GM10248 (cell line): ENCODE results near the gene PRDM12.
"Not testable (repeated sequence)": the region's sequence is repeated elsewhere in the genome, so short reads cannot be mapped to it uniquely, and the experiment has no call there.

ENCODE experiments used
- CTCF ChIA-PET: fragments of 300-600 bp; sonication (Branson Sonifier 250); formaldehyde crosslinking; extraction: SDS; loops from one replicate; lab custom pipeline; 2021; ENCODE audit warnings: antibody characterized with exemption; lab: Yijun Ruan, JAX
- POLR2A ChIA-PET: fragments of 350-650 bp; sonication (Branson Sonifier 250); formaldehyde crosslinking; extraction: SDS; loops from one replicate; lab custom pipeline; 2020; ENCODE audit warnings: antibody characterized with exemption; lab: Yijun Ruan, JAX
- DNase-seq: peaks from one replicate; pipeline ENCODE4 v3.0.0; 2012; ENCODE audit errors: extremely low spot score
- TF ChIP-seq, protein P1 (sequence below): IDR thresholded peaks from 2 replicates; pipeline ENCODE4 v1.5.1; 2012; ENCODE audit warnings: mild to moderate bottlenecking, low read depth; ENCODE audit errors: extremely low read depth, missing control alignments, control extremely low read depth

The PRDM12 gene

DNA sequence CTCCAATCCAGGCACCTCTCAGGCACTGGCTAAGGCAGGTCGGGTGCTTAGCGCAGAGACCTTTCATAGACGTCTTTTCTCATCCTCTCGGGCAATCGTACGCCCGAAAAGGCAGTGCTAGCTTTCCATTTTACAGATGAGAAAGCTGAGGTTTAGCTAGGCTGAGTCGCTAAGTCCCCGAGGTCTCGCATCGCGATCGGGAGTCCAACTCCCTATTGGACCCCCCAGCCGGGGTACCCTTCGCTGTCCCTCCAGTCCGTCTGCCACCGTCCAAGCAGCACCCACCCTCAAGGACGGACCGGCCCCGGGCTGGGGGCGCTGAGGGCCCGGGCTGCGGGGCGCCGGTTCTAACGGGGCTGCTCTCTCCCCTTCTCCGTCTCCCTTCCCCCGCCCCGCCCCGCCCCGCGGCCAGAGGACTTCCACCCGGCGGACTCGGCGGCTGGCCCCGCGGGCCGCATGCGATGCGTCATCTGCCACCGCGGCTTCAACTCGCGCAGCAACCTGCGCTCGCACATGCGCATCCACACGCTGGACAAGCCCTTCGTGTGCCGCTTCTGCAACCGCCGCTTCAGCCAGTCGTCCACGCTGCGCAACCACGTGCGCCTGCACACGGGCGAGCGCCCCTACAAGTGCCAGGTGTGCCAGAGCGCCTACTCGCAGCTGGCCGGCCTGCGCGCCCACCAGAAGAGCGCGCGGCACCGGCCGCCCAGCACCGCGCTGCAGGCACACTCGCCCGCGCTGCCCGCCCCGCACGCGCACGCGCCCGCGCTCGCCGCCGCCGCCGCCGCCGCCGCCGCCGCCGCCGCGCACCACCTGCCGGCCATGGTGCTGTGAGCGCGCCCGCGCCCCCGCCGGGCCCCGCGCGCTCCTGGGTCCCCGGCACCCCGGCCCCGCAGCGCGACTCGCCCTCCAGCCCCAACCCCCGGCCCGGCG lies 16.7 kb downstream of the PRDM12 start:
- POLR2A ChIA-PET, result no interaction called here
- peak; percentile 75 for DNase-seq
- TF ChIP-seq, protein P1, sequence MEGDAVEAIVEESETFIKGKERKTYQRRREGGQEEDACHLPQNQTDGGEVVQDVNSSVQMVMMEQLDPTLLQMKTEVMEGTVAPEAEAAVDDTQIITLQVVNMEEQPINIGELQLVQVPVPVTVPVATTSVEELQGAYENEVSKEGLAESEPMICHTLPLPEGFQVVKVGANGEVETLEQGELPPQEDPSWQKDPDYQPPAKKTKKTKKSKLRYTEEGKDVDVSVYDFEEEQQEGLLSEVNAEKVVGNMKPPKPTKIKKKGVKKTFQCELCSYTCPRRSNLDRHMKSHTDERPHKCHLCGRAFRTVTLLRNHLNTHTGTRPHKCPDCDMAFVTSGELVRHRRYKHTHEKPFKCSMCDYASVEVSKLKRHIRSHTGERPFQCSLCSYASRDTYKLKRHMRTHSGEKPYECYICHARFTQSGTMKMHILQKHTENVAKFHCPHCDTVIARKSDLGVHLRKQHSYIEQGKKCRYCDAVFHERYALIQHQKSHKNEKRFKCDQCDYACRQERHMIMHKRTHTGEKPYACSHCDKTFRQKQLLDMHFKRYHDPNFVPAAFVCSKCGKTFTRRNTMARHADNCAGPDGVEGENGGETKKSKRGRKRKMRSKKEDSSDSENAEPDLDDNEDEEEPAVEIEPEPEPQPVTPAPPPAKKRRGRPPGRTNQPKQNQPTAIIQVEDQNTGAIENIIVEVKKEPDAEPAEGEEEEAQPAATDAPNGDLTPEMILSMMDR, result no peak
- CTCF ChIA-PET, result interaction anchor here (1.3 to 10.4 kb wide), 6 partner anchors 9 to 218 kb away, joined by 3 to 262 read pairs (median 6); partner anchors contain the start of gene EXOSC2

DNA sequence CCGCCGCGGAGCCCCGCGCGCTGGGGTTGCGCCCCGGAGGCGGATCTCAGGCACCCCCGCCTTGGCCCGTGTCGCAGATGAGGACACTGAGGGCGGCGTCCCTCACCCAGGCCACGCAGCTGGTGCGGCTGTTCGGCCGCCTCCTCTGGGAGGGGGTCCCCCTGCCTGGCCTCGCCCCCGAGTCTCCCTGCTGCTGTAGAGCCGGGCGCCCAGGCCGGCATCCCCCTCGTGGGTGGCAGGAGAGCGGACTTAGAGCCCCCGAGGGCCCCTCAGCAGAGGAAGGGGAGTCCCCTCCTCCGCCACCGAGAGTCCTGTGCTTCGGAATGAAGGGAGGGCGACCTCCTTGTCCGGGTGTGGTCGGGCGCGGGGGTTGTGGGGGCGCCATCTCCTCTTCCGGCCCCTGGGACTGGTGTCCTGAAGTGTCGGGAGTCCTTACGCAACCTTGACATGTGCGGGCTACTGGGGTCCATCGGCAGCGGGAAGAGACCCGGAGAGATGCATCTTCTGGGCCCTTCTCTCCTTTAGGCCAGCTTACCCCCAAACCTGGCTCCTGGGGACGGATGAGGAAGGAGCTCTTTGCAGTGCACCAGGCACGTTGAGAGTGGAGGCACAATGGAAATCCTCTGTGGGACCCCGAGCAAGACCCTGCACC lies 17.5 kb downstream of the PRDM12 start:
- peak; percentile 61 for DNase-seq
- POLR2A ChIA-PET, result interaction anchor here (0.8 kb wide), 1 partner anchor 11 kb away, joined by 3 read pairs; the partner anchor contains the start of gene EXOSC2
- CTCF ChIA-PET, result interaction anchor here (0.7 to 10.4 kb wide), 23 partner anchors 8 to 1337 kb away, joined by 3 to 262 read pairs (median 4); partner anchors contain the start of gene EXOSC2
- TF ChIP-seq, protein P1, result no peak

DNA sequence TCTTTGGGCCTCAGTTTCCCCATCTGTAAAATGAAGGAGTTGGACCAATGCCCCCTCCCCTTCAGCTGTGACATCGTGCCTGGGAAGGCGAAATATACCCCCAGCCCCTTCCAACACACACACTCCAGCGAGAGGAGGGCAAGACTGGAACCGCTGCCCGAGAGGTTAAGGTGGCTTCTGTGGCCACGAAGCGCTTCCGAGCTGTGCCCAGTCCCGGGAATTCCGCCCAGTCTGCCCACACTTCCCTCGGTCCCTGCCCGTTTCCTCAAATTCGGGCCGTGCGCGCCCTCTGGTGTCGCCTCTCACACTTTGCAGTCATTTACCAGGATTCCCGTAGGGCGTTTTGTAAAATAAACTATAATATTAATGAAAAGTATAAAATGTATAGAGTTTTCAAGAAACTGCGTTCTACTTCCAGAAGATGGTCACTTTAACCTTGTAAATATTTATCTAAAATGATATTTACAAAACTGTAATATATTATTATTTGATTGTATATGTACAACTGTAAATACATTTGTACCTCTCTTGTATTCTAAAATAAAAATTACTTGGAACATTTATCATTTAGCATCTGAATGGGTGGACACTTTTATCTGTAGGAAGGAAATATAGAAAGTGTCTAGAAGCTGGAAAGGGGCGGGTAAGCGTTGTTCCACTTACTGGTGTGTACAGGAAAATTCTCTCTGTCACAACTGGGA lies 18.2 kb downstream of the PRDM12 start:
- ChIA-PET POLR2A (interaction anchor here (0.8 kb wide), 1 partner anchor 11 kb away, joined by 3 read pairs; the partner anchor contains the start of gene EXOSC2), CTCF (interaction anchor here (0.7 to 10.4 kb wide), 28 partner anchors 8 to 1337 kb away, joined by 3 to 262 read pairs (median 4); partner anchors contain the start of gene EXOSC2)
- TF ChIP-seq, protein P1, result peak; percentile 85
- DNase-seq, result peak; percentile 71

DNA sequence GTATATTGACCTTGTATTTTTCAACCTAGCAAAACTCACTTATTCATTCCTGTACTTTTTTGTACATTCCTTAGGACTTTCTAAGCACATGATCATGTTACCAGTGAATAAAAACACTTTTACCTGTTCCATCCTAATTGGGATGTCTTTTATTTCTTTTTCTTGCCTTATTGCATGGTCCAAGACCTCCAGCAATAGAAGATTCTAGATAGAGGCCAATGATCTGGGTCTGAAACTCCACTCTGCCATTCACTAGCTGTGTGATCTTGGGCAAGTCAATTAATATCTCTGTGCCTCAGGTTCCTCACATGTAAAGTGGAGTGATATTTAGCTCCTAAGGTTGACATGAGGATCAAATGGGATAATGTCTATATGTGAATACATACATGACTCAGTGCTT lies 20.7 kb downstream of the PRDM12 start:
- no peak for DNase-seq
- ChIA-PET CTCF (interaction anchor here (1.3 to 10.4 kb wide), 8 partner anchors 8 to 231 kb away, joined by 3 to 262 read pairs (median 5); partner anchors contain the start of gene EXOSC2), POLR2A (no interaction called here)
- TF ChIP-seq, protein P1, result no peak

DNA sequence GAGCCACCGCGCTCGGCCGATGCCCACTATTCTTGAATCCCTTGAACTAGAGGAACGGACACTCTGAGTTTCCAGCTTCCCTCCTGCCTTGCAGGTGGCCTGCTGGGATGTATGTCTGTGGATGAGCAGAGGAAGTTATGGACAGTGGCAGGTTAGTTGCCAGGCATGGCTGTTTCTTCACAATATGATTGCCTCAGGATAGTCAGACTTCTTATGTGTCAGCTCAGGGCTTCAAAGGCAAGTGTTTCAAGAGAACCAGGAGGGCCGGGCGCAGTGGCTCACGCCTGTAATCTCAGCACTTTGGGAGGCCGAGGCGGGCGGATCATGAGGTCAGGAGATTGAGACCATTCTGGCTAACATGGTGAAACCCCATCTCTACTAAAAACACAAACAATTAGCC lies 21.6 kb downstream of the PRDM12 start:
- POLR2A ChIA-PET, result interaction anchor here (0.7 kb wide), 1 partner anchor 332 kb away, joined by 8 read pairs; no protein-coding TSS in a partner anchor
- not testable (repeated sequence) for DNase-seq

DNA sequence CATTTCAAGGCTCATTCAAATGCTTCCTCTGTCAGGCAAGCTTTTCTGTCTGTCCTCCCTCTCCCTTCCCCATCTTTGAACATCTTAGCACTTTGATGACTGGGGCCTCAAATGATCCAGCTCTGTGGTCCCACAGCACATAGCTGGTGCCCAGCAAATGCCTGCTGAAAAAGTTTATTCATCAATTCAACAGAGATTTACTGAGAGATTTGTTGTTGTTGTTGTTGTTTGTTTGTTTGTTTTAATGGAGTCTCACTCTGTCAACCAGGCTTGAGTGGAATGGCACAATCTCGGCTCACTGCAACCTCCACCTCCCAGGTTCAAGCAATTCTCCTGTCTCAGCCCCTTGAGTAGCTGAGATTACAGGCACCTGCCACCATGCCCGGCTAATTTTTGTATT lies 23.2 kb downstream of the PRDM12 start:
- POLR2A ChIA-PET, result no interaction called here
- CTCF ChIA-PET, result interaction anchor here (1.4 to 10.4 kb wide), 3 partner anchors 14 to 225 kb away, joined by 4 to 262 read pairs (median 4); no protein-coding TSS in a partner anchor
- no peak for DNase-seq
- TF ChIP-seq, protein P1, result no peak

More for the DNA sequence above, 21.6 kb downstream of the PRDM12 start:
- CTCF ChIA-PET, result interaction anchor here (1.4 to 10.4 kb wide), 3 partner anchors 15 to 223 kb away, joined by 3 to 262 read pairs (median 53); no protein-coding TSS in a partner anchor
